Panc1 (cell line): ENCODE measurements around the gene SYCP2L.

Experiments
- POLR2AphosphoS5 ChIP-seq: IDR thresholded peaks from 2 replicates; pipeline ENCODE4 v1.6.1; 2012; ENCODE audit warnings: mild to moderate bottlenecking, low read depth, low read length, moderate library complexity
- TF ChIP-seq, protein P1 (sequence below): fragments of 450-650 bp; IDR thresholded peaks from 2 replicates; pipeline ENCODE4 v1.5.1; 2017; ENCODE audit warnings: mild to moderate bottlenecking

DNA sequence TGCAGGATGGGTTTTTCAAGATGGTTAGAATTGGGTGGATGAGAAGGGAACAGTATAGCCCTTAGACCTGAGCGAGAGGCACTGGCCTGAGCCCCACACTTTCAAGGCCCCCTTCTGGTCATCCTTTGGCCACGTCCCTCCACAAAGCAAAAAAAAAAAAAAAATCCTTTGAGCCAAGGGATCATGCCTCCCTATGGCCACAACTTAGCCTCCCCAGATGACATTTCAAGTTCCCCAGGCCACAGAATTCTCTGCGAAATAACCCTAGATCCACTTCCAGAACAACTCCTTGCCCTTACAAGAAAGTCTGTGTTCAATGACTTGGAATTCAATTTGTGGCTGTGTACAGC is 126.8 kb downstream of the SYCP2L start:
- TF ChIP-seq, protein P1, sequence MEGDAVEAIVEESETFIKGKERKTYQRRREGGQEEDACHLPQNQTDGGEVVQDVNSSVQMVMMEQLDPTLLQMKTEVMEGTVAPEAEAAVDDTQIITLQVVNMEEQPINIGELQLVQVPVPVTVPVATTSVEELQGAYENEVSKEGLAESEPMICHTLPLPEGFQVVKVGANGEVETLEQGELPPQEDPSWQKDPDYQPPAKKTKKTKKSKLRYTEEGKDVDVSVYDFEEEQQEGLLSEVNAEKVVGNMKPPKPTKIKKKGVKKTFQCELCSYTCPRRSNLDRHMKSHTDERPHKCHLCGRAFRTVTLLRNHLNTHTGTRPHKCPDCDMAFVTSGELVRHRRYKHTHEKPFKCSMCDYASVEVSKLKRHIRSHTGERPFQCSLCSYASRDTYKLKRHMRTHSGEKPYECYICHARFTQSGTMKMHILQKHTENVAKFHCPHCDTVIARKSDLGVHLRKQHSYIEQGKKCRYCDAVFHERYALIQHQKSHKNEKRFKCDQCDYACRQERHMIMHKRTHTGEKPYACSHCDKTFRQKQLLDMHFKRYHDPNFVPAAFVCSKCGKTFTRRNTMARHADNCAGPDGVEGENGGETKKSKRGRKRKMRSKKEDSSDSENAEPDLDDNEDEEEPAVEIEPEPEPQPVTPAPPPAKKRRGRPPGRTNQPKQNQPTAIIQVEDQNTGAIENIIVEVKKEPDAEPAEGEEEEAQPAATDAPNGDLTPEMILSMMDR: peak; percentile 34; the same call in 1 of the 2 replicates
- no peak for TF ChIP-seq POLR2AphosphoS5
